Caco-2 (cell line): ENCODE measurements around the gene ASPN. TPM values are rescaled to one million over a fixed set of nuclear protein-coding genes. Genes with fewer than 3 reads are reported as not detected.

Source experiments
- BruUV-seq: library from RNA; stranded (reverse); fragments of 400-500 nt; replicated peaks from 2 replicates; lab custom pipeline; 2021; lab: Mats Ljungman, UMichigan
- CTCF ChIA-PET: fragments of 300-600 bp; sonication (Branson Sonifier 250); formaldehyde crosslinking; loops from one replicate; lab custom pipeline; 2022; ENCODE audit warnings: antibody characterized with exemption; lab: Charles Lee
- POLR2A ChIA-PET: fragments of 300-600 bp; sonication (Branson Sonifier 250); formaldehyde crosslinking; loops from one replicate; lab custom pipeline; 2022; ENCODE audit warnings: antibody characterized with exemption; lab: Charles Lee
- DNase-seq, 2 experiments: peaks; one replicate each; pipeline versions ENCODE4 v3.0.0 to v3.0.0-alpha.2; 2020 to 2022
- H3K27me3 ChIP-seq: replicated peaks from 2 replicates; pipeline ENCODE4 v1.6.0; 2011; ENCODE audit warnings: low read length; ENCODE audit not compliant: control insufficient read depth, insufficient read depth
- H3K36me3 ChIP-seq: 2 replicates; pipeline ENCODE4 v1.5.1; 2011; ENCODE audit warnings: low read length; ENCODE audit not compliant: control insufficient read depth, insufficient read depth
- H3K4me1 ChIP-seq: fragments of 250-450 bp; sonication (Bioruptor Pico); 2 replicates; pipeline ENCODE4 v1.5.1; 2020; ENCODE audit warnings: mild to moderate bottlenecking
- H3K4me3 ChIP-seq: 2 replicates; pipeline ENCODE4 v1.5.1; 2011; ENCODE audit warnings: low read depth, mild to moderate bottlenecking, control low read depth, low read length
- H3K9me3 ChIP-seq: fragments of 250-450 bp; sonication (Bioruptor Pico); 2 replicates; pipeline ENCODE4 v1.5.1; 2020; ENCODE audit warnings: mild to moderate bottlenecking, moderate library complexity
- H3K27ac Mint-ChIP-seq: one replicate; pipeline ENCODE4 v1.8.0; 2022; ENCODE audit warnings: mixed read lengths; ENCODE audit not compliant: unreplicated experiment
- H3K27me3 Mint-ChIP-seq: one replicate; pipeline ENCODE4 v1.8.0; 2022; ENCODE audit warnings: mixed read lengths; ENCODE audit not compliant: insufficient read depth, unreplicated experiment
- H3K36me3 Mint-ChIP-seq: one replicate; pipeline ENCODE4 v1.8.0; 2022; ENCODE audit warnings: mild to moderate bottlenecking, mixed read lengths; ENCODE audit not compliant: insufficient read depth, unreplicated experiment
- H3K4me1 Mint-ChIP-seq: one replicate; pipeline ENCODE4 v1.8.0; 2022; ENCODE audit warnings: low read depth, mixed read lengths; ENCODE audit not compliant: unreplicated experiment
- H3K4me3 Mint-ChIP-seq: one replicate; pipeline ENCODE4 v1.8.0; 2022; ENCODE audit warnings: mild to moderate bottlenecking, moderate library complexity, mixed read lengths; ENCODE audit not compliant: unreplicated experiment
- H3K9me3 Mint-ChIP-seq: one replicate; pipeline ENCODE4 v1.8.0; 2022; ENCODE audit warnings: mixed read lengths; ENCODE audit not compliant: unreplicated experiment
- intact Hi-C: fragments of 100-400 bp; cut with micrococcal nuclease; formaldehyde crosslinking; loops from one replicate; pipeline ENCODE4 v1.10.0; 2022; ENCODE audit not compliant: unreplicated experiment
- total RNA-seq: library from RNA; stranded (reverse); gene quantifications from 2 replicates; pipeline ENCODE4 v1.2.3, GENCODE V29; 2022
- TF ChIP-seq, protein P1 (sequence below), 2 experiments: fragments of 200-600 bp in 1 of 2; IDR thresholded peaks; 1 replicate in 1 of 2; 2 replicates in 1 of 2; pipeline versions ENCODE4 v1.5.1 to v1.8.0; 2011 to 2022; ENCODE audit warnings: antibody characterized with exemption in 1 of 2, control low read depth in 1 of 2, inconsistent platforms in 1 of 2, low read depth in 1 of 2, low read length in 1 of 2, mild to moderate bottlenecking in 1 of 2, moderate library complexity in 1 of 2; ENCODE audit not compliant: insufficient read depth in 1 of 2, severe bottlenecking in 1 of 2, unreplicated experiment in 1 of 2

Gene ASPN
- total RNA-seq, 1 experiment from 2014 or later = not detected

DNA sequence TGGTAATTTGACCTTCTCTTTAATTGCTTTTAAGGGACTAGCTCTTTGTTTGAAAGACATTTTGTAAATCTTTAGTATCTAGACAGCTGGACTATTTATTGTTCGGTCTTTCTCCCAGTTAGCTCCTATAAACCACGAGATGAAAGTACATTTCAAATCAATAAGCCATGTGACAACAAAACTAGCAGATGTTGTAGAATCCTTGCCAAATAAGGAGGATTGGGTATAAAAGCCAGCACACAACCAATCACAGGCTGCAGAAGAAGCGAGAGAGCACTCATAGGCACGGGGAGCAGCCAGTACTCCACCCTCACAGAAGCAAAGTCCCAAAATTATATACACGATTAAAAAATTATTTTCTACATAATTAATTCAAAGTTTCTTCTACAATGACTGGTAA, 50.0 kb downstream of the ASPN start:
- DNase-seq = no peak
- CTCF ChIA-PET = no interaction called here
- H3K36me3 Mint-ChIP-seq = no peaks in the 10 kb centered on the region

DNA sequence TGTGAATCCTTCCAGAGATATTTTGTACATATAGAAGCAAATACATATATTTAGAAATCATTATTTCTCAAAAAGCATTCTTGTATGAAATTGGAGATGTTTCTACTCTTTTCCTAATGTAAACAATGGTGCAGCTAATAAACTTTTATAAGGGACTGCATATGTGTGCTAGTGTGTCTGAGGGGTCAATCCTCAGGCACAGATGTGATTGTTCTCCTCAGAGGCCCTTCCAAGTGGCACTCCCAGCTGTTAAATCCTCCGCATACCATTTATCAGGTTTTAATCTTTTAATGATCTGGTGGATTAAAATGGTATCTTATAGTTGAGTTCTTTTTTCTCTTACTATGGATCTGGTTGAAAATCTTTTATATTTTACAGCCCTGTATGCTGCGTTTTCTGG, 52.5 kb downstream of the ASPN start:
- no peaks in the 10 kb centered on the region for H3K36me3 Mint-ChIP-seq
- H3K9me3 Mint-ChIP-seq = no peaks in the 10 kb centered on the region
- TF ChIP-seq, protein P1, sequence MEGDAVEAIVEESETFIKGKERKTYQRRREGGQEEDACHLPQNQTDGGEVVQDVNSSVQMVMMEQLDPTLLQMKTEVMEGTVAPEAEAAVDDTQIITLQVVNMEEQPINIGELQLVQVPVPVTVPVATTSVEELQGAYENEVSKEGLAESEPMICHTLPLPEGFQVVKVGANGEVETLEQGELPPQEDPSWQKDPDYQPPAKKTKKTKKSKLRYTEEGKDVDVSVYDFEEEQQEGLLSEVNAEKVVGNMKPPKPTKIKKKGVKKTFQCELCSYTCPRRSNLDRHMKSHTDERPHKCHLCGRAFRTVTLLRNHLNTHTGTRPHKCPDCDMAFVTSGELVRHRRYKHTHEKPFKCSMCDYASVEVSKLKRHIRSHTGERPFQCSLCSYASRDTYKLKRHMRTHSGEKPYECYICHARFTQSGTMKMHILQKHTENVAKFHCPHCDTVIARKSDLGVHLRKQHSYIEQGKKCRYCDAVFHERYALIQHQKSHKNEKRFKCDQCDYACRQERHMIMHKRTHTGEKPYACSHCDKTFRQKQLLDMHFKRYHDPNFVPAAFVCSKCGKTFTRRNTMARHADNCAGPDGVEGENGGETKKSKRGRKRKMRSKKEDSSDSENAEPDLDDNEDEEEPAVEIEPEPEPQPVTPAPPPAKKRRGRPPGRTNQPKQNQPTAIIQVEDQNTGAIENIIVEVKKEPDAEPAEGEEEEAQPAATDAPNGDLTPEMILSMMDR (IDR thresholded peaks at IDR 0.05; ENCODE audit: insufficient read depth in 1 of 2, low read depth in 1 of 2, low read length in 1 of 2, severe bottlenecking in 1 of 2, unreplicated experiment in 1 of 2) = no peak
- ChIA-PET CTCF (no interaction called here), POLR2A (no interaction called here)
- intact Hi-C loops = no loop called here
- no peaks in the 10 kb centered on the region for H3K36me3 ChIP-seq
- H3K4me3 ChIP-seq = no peak overlapping the region
- no TSS peak for BruUV-seq
- no peaks in the 10 kb centered on the region for H3K27me3 ChIP-seq
- no peaks in the 10 kb centered on the region for H3K4me1 ChIP-seq
- H3K9me3 ChIP-seq = no peaks in the 10 kb centered on the region
- DNase-seq = no peak
- no peaks in the 10 kb centered on the region for H3K4me1 Mint-ChIP-seq
- no peak overlapping the region for H3K27ac Mint-ChIP-seq
- no peak overlapping the region for H3K4me3 Mint-ChIP-seq
- H3K27me3 Mint-ChIP-seq = no peaks in the 10 kb centered on the region

More for the DNA sequence above, 50.0 kb downstream of the ASPN start:
- no peaks in the 10 kb centered on the region for H3K9me3 ChIP-seq
- intact Hi-C loops = no loop called here
- no peak overlapping the region for H3K4me3 ChIP-seq
- H3K4me1 ChIP-seq = no peaks in the 10 kb centered on the region; the same call in 1 of the 2 replicates
- no TSS peak for BruUV-seq
- no peaks in the 10 kb centered on the region for H3K4me1 Mint-ChIP-seq
- H3K36me3 ChIP-seq = no peaks in the 10 kb centered on the region
- H3K27me3 Mint-ChIP-seq = no peaks in the 10 kb centered on the region
- H3K27me3 ChIP-seq = no peaks in the 10 kb centered on the region
- H3K27ac Mint-ChIP-seq = no peak overlapping the region
- H3K9me3 Mint-ChIP-seq = no peaks in the 10 kb centered on the region
- TF ChIP-seq, protein P1 (IDR thresholded peaks at IDR 0.05; ENCODE audit: insufficient read depth in 1 of 2, low read depth in 1 of 2, low read length in 1 of 2, severe bottlenecking in 1 of 2, unreplicated experiment in 1 of 2) = no peak
- POLR2A ChIA-PET = no interaction called here
- no peak overlapping the region for H3K4me3 Mint-ChIP-seq

DNA sequence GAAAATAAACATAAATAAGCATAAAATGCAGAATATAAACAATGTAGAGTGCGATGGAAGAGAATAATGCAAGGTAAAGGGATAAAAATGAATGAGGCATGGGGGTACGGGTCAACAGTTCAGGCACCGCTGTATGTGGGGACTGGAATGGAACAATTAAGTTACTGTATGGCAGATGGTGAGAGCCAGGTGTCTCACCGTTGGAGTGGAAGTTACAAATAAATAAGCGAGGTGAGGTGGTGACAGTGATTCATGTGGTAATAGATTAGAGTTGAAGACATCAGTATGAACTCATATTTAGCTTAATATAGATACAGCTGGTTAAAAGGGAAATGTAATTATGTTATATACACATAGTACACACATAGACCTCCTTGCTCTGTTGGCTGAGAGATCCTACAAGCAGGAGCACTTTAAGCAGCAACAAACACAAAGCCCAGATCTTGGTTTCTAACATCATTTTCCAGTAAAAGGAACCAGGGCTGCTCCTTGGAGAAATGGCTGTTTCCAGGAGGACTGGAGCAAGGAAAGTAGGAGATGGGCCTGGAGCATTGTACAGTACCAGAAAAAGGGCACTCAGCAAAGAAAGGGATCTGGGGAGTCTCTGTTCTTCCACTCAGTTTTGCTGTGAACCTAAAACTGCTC, 55.7 kb downstream of the ASPN start:
- H3K9me3 Mint-ChIP-seq = no peaks in the 10 kb centered on the region
- CTCF ChIA-PET = no interaction called here
- intact Hi-C loops = no loop called here

More for the DNA sequence above, 55.7 kb downstream of the ASPN start:
- no peaks in the 10 kb centered on the region for H3K36me3 Mint-ChIP-seq
- H3K4me3 ChIP-seq = no peak overlapping the region
- no peaks in the 10 kb centered on the region for H3K27me3 Mint-ChIP-seq
- H3K4me1 Mint-ChIP-seq = no peaks in the 10 kb centered on the region
- POLR2A ChIA-PET = no interaction called here
- TF ChIP-seq, protein P1 (IDR thresholded peaks at IDR 0.05; ENCODE audit: insufficient read depth in 1 of 2, low read depth in 1 of 2, low read length in 1 of 2, severe bottlenecking in 1 of 2, unreplicated experiment in 1 of 2) = no peak
- no peak overlapping the region for H3K4me3 Mint-ChIP-seq
- H3K9me3 ChIP-seq = no peaks in the 10 kb centered on the region
- no peaks in the 10 kb centered on the region for H3K36me3 ChIP-seq
- no peaks in the 10 kb centered on the region for H3K4me1 ChIP-seq
- no peak overlapping the region for H3K27ac Mint-ChIP-seq
- DNase-seq = no peak
- no peaks in the 10 kb centered on the region for H3K27me3 ChIP-seq
- no TSS peak for BruUV-seq
